ENCODE measurements around the gene FAM184A.

GRCh38 chr6:118974790-118975189 is 103.7 kb downstream of the FAM184A start:
- TF ChIP-seq JUN (IDR thresholded peaks at IDR 0.05; ENCODE audit: borderline replicate concordance, insufficient read depth, insufficient read length, low read depth): no peak
- TF ChIP-seq, protein P1, sequence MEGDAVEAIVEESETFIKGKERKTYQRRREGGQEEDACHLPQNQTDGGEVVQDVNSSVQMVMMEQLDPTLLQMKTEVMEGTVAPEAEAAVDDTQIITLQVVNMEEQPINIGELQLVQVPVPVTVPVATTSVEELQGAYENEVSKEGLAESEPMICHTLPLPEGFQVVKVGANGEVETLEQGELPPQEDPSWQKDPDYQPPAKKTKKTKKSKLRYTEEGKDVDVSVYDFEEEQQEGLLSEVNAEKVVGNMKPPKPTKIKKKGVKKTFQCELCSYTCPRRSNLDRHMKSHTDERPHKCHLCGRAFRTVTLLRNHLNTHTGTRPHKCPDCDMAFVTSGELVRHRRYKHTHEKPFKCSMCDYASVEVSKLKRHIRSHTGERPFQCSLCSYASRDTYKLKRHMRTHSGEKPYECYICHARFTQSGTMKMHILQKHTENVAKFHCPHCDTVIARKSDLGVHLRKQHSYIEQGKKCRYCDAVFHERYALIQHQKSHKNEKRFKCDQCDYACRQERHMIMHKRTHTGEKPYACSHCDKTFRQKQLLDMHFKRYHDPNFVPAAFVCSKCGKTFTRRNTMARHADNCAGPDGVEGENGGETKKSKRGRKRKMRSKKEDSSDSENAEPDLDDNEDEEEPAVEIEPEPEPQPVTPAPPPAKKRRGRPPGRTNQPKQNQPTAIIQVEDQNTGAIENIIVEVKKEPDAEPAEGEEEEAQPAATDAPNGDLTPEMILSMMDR (IDR thresholded peaks at IDR 0.05; ENCODE audit: extremely low read depth in 1 of 2, insufficient read depth in 1 of 2, low read depth in 1 of 2, low read length in 2 of 2): no peak
- TF ChIP-seq POLR2A (IDR thresholded peaks at IDR 0.05; ENCODE audit: low read depth, low read length): no peak
- TF ChIP-seq, protein P2, sequence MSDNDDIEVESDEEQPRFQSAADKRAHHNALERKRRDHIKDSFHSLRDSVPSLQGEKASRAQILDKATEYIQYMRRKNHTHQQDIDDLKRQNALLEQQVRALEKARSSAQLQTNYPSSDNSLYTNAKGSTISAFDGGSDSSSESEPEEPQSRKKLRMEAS (IDR thresholded peaks at IDR 0.05; ENCODE audit: insufficient read depth, insufficient read length): no peak
- no peak for TF ChIP-seq EZH2 (IDR thresholded peaks at IDR 0.05; ENCODE audit: borderline replicate concordance, low read depth, low read length, severe bottlenecking)
- TF ChIP-seq POLR2AphosphoS5 (IDR thresholded peaks at IDR 0.05; ENCODE audit: insufficient read depth, low read depth, low read length): no peak
- no peak for TF ChIP-seq GATA2 (IDR thresholded peaks at IDR 0.05; ENCODE audit: insufficient read depth, insufficient read length, low read depth, low read length)
- no peak for TF ChIP-seq MYC (IDR thresholded peaks at IDR 0.05; ENCODE audit: low read depth, low read length)
- no peak for TF ChIP-seq FOS (IDR thresholded peaks at IDR 0.05; ENCODE audit: borderline replicate concordance, insufficient read depth, low read length)

Measured in endothelial cell of umbilical vein (primary cell).